SK-N-SH (cell line): Measurements from ENCODE around the gene PSMA6. TPM values are rescaled to one million over a fixed set of nuclear protein-coding genes. Genes with fewer than 3 reads are reported as not detected.

ENCODE experiments used
- CTCF ChIA-PET: fragments of 300-600, 350-600 bp; formaldehyde crosslinking; extraction: SDS; loops from one replicate; lab custom pipeline; 2021; lab: Yijun Ruan, JAX
- POLR2A ChIA-PET: fragments of 350-600 bp; sonication (Branson Sonifier 250); formaldehyde crosslinking; extraction: SDS; loops from one replicate; lab custom pipeline; 2020; ENCODE audit warnings: antibody characterized with exemption, inconsistent platforms; lab: Yijun Ruan, JAX
- DNase-seq: peaks from one replicate; pipeline ENCODE4 v3.0.0; 2012
- H2AFZ ChIP-seq: fragments of 200-600 bp; sonication (generic); 2 replicates; pipeline ENCODE4 v1.8.1; 2016; ENCODE audit warnings: antibody characterized with exemption, mild to moderate bottlenecking, low read depth
- H3F3A ChIP-seq: fragments of 200-600 bp; sonication (generic); replicated peaks from 2 replicates; pipeline ENCODE3; 2016; ENCODE audit warnings: antibody characterized with exemption, mild to moderate bottlenecking; ENCODE audit not compliant: insufficient read depth
- H3K27ac ChIP-seq, 2 experiments: fragments of 200-500 bp in 1 of 2; fragments of 200-600 bp in 1 of 2; sonication (Bioruptor generic) in 1 of 2; sonication (generic), shearing (Covaris generic) in 1 of 2; 2 replicates each; pipeline versions ENCODE4 v1.5.1 to v1.6.1; 2014 to 2016; ENCODE audit warnings: low read depth in 2 of 2, inconsistent platforms in 1 of 2, low read length in 1 of 2, mild to moderate bottlenecking in 1 of 2, mixed read lengths in 1 of 2
- H3K27me3 ChIP-seq: fragments of 200-600 bp; sonication (generic), shearing (Covaris generic); 2 replicates; pipeline ENCODE4 v1.6.1; 2016; ENCODE audit warnings: mixed run types; ENCODE audit not compliant: insufficient read depth
- H3K36me3 ChIP-seq, 2 experiments: fragments of 200-500 bp in 1 of 2; fragments of 200-600 bp in 1 of 2; sonication (Bioruptor generic) in 1 of 2; sonication (generic) in 1 of 2; replicated peaks in 1 of 2; 2 replicates each; pipeline versions ENCODE3 to v1.5.1; 2014 to 2016; ENCODE audit warnings: low read length in 1 of 2, mild to moderate bottlenecking in 1 of 2; ENCODE audit not compliant: insufficient read depth in 2 of 2, control insufficient read depth in 1 of 2
- H3K4me1 ChIP-seq, 2 experiments: fragments of 200-500 bp in 1 of 2; fragments of 200-600 bp in 1 of 2; sonication (Bioruptor generic) in 1 of 2; sonication (generic), shearing (Covaris generic) in 1 of 2; 2 replicates each; pipeline versions ENCODE4 v1.5.1 to v1.6.1; 2014 to 2016; ENCODE audit warnings: low read depth in 1 of 2, low read length in 1 of 2, mixed run types in 1 of 2; ENCODE audit not compliant: insufficient read depth in 2 of 2, control insufficient read depth in 1 of 2
- H3K4me2 ChIP-seq: fragments of 200-600 bp; sonication (generic), shearing (Covaris generic); 2 replicates; pipeline ENCODE4 v1.6.1; 2017; ENCODE audit warnings: mixed run types
- H3K4me3 ChIP-seq, 2 experiments: fragments of 200-500 bp in 1 of 2; fragments of 200-600 bp in 1 of 2; sonication (Bioruptor generic) in 1 of 2; sonication (generic), shearing (Covaris generic) in 1 of 2; 2 replicates each; pipeline versions ENCODE4 v1.5.1 to v1.8.1; 2014 to 2016; ENCODE audit warnings: low read depth in 2 of 2, inconsistent platforms in 1 of 2, low read length in 1 of 2, mild to moderate bottlenecking in 1 of 2, mixed read lengths in 1 of 2, moderate library complexity in 1 of 2
- H3K79me2 ChIP-seq: fragments of 200-600 bp; sonication (generic); 2 replicates; pipeline ENCODE4 v1.8.1; 2017; ENCODE audit warnings: mild to moderate bottlenecking; ENCODE audit not compliant: insufficient read depth
- H3K9ac ChIP-seq: fragments of 200-600 bp; sonication (generic); 2 replicates; pipeline ENCODE4 v1.6.1; 2017; ENCODE audit warnings: mixed run types
- H3K9me2 ChIP-seq: fragments of 200-600 bp; sonication (generic); 2 replicates; pipeline ENCODE4 v1.6.1; 2017; ENCODE audit warnings: mixed run types
- H3K9me3 ChIP-seq: fragments of 200-600 bp; sonication (generic); 2 replicates; pipeline ENCODE4 v1.6.1; 2017; ENCODE audit warnings: mixed run types, mild to moderate bottlenecking, moderate library complexity
- H4K20me1 ChIP-seq: fragments of 200-600 bp; sonication (generic); 2 replicates; pipeline ENCODE4 v1.6.1; 2017; ENCODE audit warnings: mild to moderate bottlenecking, mixed run types; ENCODE audit not compliant: insufficient read depth
- ELF1 ChIP-seq: IDR thresholded peaks from 2 replicates; pipeline ENCODE4 v1.4.0; 2012
- FOXJ3 ChIP-seq: sonication (generic); formaldehyde crosslinking; IDR thresholded peaks from 2 replicates; pipeline ENCODE4 v1.5.1; 2020; ENCODE audit warnings: mild to moderate bottlenecking, missing genetic modification reagents
- GATA2 ChIP-seq: sonication (generic); formaldehyde crosslinking; IDR thresholded peaks from 2 replicates; pipeline ENCODE4 v1.5.0; 2020; ENCODE audit warnings: mild to moderate bottlenecking, missing genetic modification reagents
- MXI1 ChIP-seq: IDR thresholded peaks from 2 replicates; pipeline ENCODE4 v1.6.1; 2012; ENCODE audit warnings: mild to moderate bottlenecking, low read depth, low read length, improper control_type of control experiment
- NFIC ChIP-seq: IDR thresholded peaks from 2 replicates; pipeline ENCODE4 v1.4.0; 2012; ENCODE audit warnings: borderline replicate concordance
- POLR2AphosphoS5 ChIP-seq: IDR thresholded peaks from 2 replicates; pipeline ENCODE4 v1.6.1; 2012; ENCODE audit warnings: low read depth, low read length
- RAD21 ChIP-seq: IDR thresholded peaks from 2 replicates; pipeline ENCODE4 v1.6.1; 2012; ENCODE audit warnings: mild to moderate bottlenecking, low read length
- RCOR1 ChIP-seq: fragments of 150-350 bp; IDR thresholded peaks from 2 replicates; pipeline ENCODE4 v1.6.1; 2017; ENCODE audit warnings: antibody characterized with exemption, low read length
- RFX5 ChIP-seq: IDR thresholded peaks from 2 replicates; pipeline ENCODE4 v1.6.1; 2012; ENCODE audit warnings: mild to moderate bottlenecking, improper control_type of control experiment, low read length
- RXRA ChIP-seq: IDR thresholded peaks from 2 replicates; pipeline ENCODE4 v1.4.0; 2012; ENCODE audit warnings: low read depth, mild to moderate bottlenecking, borderline replicate concordance
- SIN3A ChIP-seq: IDR thresholded peaks from 2 replicates; pipeline ENCODE4 v1.6.1; 2012; ENCODE audit warnings: low read depth, mild to moderate bottlenecking, low read length, moderate library complexity, borderline replicate concordance
- SMC3 ChIP-seq: IDR thresholded peaks from 2 replicates; pipeline ENCODE4 v1.6.1; 2012; ENCODE audit warnings: low read depth, low read length, improper control_type of control experiment
- WGBS: methylation state at CpG from one replicate; pipeline ENCODE4 v1.1.6; 2017; ENCODE audit warnings: low lambda C conversion rate; 5-methylcytosine and 5-hydroxymethylcytosine counted together
- polyA plus RNA-seq, 3 experiments: library from polyadenylated mRNA; depleted of rRNA; stranded (reverse); fragments of >200 nt; gene quantifications; 2 replicates each; pipeline ENCODE4 v1.2.3, GENCODE V29; 2012
- TF ChIP-seq, protein P1 (sequence below): IDR thresholded peaks from 2 replicates; pipeline ENCODE4; 2012
- TF ChIP-seq, protein P2 (sequence below): IDR thresholded peaks from 2 replicates; pipeline ENCODE4 v1.4.0; 2012; ENCODE audit warnings: low read depth, borderline replicate concordance
- TF ChIP-seq, protein P3 (sequence below): IDR thresholded peaks from 2 replicates; pipeline ENCODE4 v1.4.0; 2012; ENCODE audit warnings: low read depth
- TF ChIP-seq, protein P4 (sequence below): IDR thresholded peaks from 2 replicates; pipeline ENCODE4 v1.6.1; 2012; ENCODE audit warnings: mild to moderate bottlenecking, low read depth, low read length, moderate library complexity
- TF ChIP-seq, protein P5 (sequence below): fragments of 150-350 bp; IDR thresholded peaks from 2 replicates; pipeline ENCODE4 v1.6.1; 2017; ENCODE audit warnings: antibody characterized with exemption, low read length, low read depth, borderline replicate concordance

PSMA6 gene
- polyA plus RNA-seq, 1 of the 3 experiments (the other 2 are of a cell fraction) = 174 TPM

DNA sequence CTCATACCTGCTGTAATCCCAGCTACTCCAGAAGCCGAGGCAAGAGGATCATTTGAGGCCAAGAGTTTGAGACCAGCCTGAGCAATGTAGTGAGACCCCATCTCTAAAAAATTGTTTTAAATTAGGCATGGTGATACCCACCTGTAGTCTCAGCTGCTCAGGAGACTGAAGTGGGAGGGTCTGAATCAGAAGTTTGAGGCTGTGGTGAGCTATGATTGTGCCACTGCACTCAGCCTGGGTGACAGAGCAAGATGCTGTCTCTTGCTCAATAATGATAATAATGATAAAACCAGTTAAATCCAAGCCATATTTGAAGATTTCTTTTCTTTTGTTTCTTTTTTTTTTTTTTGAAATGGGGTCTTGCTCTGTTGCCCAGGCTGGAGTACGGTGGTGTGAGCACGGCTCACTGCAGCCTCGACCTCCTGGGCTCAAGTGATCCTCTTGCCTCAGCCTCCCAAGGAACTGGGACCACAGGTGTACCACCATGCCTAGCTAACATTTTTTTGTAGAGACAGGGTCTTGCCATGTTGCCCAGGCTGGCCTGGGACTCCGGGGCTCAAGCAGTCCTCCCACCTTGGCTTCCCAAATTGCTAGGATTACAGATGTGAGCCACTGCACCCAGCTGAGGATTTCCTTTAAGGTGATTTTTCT is 12.8 kb downstream of the PSMA6 start:
- POLR2A ChIA-PET = no interaction called here
- Histone ChIP-seq H3K9me2 (no peaks in the 10 kb centered on the region), H3K4me2 (no peak overlapping the region), H3K4me1 (no peaks in the 10 kb centered on the region), H3K36me3 (peaks cover 8 to 35% of the 10 kb centered on the region in 2 experiments), H3F3A (peaks cover 29% of the 10 kb centered on the region), H2AFZ (no peak overlapping the region), H3K27ac (no peak overlapping the region), H3K9me3 (0 out of 2 replicates have a peak, but pooled peaks cover 4% of the 10 kb centered on the region), H3K4me3 (no peak overlapping the region), H4K20me1 (peaks cover 81% of the 10 kb centered on the region), H3K27me3 (no peaks in the 10 kb centered on the region), H3K79me2 (peaks cover 100% of the 10 kb centered on the region), H3K9ac (no peak overlapping the region)
- whole genome bisulfite sequencing = 95% methylated on average over 5 of the region's 5 CpGs
- DNase-seq = no peak
- TF ChIP-seq POLR2AphosphoS5 (no peak), NFIC (no peak), RXRA (no peak), SMC3 (no peak), FOXJ3 (CRISPR knock-in tag) (no peak), RFX5 (no peak), RAD21 (no peak), GATA2 (CRISPR knock-in tag) (no peak), RCOR1 (no peak), ELF1 (no peak), SIN3A (no peak), MXI1 (no peak)
- TF ChIP-seq, protein P1, sequence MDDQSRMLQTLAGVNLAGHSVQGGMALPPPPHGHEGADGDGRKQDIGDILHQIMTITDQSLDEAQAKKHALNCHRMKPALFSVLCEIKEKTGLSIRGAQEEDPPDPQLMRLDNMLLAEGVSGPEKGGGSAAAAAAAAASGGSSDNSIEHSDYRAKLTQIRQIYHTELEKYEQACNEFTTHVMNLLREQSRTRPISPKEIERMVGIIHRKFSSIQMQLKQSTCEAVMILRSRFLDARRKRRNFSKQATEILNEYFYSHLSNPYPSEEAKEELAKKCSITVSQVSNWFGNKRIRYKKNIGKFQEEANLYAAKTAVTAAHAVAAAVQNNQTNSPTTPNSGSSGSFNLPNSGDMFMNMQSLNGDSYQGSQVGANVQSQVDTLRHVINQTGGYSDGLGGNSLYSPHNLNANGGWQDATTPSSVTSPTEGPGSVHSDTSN = no peak
- TF ChIP-seq, protein P2, sequence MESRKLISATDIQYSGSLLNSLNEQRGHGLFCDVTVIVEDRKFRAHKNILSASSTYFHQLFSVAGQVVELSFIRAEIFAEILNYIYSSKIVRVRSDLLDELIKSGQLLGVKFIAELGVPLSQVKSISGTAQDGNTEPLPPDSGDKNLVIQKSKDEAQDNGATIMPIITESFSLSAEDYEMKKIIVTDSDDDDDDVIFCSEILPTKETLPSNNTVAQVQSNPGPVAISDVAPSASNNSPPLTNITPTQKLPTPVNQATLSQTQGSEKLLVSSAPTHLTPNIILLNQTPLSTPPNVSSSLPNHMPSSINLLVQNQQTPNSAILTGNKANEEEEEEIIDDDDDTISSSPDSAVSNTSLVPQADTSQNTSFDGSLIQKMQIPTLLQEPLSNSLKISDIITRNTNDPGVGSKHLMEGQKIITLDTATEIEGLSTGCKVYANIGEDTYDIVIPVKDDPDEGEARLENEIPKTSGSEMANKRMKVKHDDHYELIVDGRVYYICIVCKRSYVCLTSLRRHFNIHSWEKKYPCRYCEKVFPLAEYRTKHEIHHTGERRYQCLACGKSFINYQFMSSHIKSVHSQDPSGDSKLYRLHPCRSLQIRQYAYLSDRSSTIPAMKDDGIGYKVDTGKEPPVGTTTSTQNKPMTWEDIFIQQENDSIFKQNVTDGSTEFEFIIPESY = no peak
- TF ChIP-seq, protein P3, sequence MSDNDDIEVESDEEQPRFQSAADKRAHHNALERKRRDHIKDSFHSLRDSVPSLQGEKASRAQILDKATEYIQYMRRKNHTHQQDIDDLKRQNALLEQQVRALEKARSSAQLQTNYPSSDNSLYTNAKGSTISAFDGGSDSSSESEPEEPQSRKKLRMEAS = no peak
- TF ChIP-seq, protein P4, sequence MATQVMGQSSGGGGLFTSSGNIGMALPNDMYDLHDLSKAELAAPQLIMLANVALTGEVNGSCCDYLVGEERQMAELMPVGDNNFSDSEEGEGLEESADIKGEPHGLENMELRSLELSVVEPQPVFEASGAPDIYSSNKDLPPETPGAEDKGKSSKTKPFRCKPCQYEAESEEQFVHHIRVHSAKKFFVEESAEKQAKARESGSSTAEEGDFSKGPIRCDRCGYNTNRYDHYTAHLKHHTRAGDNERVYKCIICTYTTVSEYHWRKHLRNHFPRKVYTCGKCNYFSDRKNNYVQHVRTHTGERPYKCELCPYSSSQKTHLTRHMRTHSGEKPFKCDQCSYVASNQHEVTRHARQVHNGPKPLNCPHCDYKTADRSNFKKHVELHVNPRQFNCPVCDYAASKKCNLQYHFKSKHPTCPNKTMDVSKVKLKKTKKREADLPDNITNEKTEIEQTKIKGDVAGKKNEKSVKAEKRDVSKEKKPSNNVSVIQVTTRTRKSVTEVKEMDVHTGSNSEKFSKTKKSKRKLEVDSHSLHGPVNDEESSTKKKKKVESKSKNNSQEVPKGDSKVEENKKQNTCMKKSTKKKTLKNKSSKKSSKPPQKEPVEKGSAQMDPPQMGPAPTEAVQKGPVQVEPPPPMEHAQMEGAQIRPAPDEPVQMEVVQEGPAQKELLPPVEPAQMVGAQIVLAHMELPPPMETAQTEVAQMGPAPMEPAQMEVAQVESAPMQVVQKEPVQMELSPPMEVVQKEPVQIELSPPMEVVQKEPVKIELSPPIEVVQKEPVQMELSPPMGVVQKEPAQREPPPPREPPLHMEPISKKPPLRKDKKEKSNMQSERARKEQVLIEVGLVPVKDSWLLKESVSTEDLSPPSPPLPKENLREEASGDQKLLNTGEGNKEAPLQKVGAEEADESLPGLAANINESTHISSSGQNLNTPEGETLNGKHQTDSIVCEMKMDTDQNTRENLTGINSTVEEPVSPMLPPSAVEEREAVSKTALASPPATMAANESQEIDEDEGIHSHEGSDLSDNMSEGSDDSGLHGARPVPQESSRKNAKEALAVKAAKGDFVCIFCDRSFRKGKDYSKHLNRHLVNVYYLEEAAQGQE = no peak
- TF ChIP-seq, protein P5, sequence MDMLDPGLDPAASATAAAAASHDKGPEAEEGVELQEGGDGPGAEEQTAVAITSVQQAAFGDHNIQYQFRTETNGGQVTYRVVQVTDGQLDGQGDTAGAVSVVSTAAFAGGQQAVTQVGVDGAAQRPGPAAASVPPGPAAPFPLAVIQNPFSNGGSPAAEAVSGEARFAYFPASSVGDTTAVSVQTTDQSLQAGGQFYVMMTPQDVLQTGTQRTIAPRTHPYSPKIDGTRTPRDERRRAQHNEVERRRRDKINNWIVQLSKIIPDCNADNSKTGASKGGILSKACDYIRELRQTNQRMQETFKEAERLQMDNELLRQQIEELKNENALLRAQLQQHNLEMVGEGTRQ = no peak
- CTCF ChIA-PET = interaction anchor here (1.2 kb wide), 1 partner anchor 100 kb away, joined by 3 read pairs; the partner anchor contains the start of gene NFKBIA
